GM23338 (cell line): Measurements from ENCODE around the gene ERI2. TPM values are rescaled to one million over a fixed set of nuclear protein-coding genes. Genes with fewer than 3 reads are reported as not detected.

Source experiments
- ATAC-seq: fragments of 200-7000 bp; cut with Tn5 transposase; 3 replicates; pipeline ENCODE4 v1.9.1; 2020
- DNase-seq: peaks from one replicate; pipeline ENCODE4 v3.0.0-alpha.2; 2015; ENCODE audit warnings: low spot score
- H2AFZ ChIP-seq: fragments of 200-600 bp; sonication (generic); 2 replicates; pipeline ENCODE4 v1.8.0; 2016; ENCODE audit warnings: antibody characterized with exemption, mild to moderate bottlenecking, moderate library complexity
- H3F3A ChIP-seq: fragments of 200-600 bp; sonication (generic); replicated peaks from 2 replicates; pipeline ENCODE4 v1.8.0; 2017; ENCODE audit warnings: antibody characterized with exemption, mixed run types, low read depth
- H3K27ac ChIP-seq: fragments of 200-600 bp; sonication (generic); 2 replicates; pipeline ENCODE4 v1.6.1; 2016; ENCODE audit warnings: low read depth
- H3K27me3 ChIP-seq: fragments of 200-600 bp; sonication (generic); 2 replicates; pipeline ENCODE4 v1.8.0; 2016; ENCODE audit warnings: mild to moderate bottlenecking, mixed run types, moderate library complexity; ENCODE audit not compliant: insufficient read depth
- H3K36me3 ChIP-seq: fragments of 200-600 bp; sonication (generic); 2 replicates; pipeline ENCODE4 v1.8.0; 2016; ENCODE audit warnings: mild to moderate bottlenecking; ENCODE audit not compliant: insufficient read depth
- H3K4me1 ChIP-seq: fragments of 200-600 bp; sonication (generic); 2 replicates; pipeline ENCODE4 v1.8.0; 2016; ENCODE audit warnings: mild to moderate bottlenecking, moderate library complexity; ENCODE audit not compliant: insufficient read depth
- H3K4me2 ChIP-seq: fragments of 200-600 bp; sonication (generic); 2 replicates; pipeline ENCODE4 v1.7.1; 2017; ENCODE audit warnings: mixed run types
- H3K4me3 ChIP-seq: fragments of 200-600 bp; sonication (generic); 2 replicates; pipeline ENCODE4 v1.6.1; 2016; ENCODE audit warnings: mixed run types
- H3K79me2 ChIP-seq: fragments of 200-600 bp; sonication (generic); replicated peaks from 2 replicates; pipeline ENCODE4 v1.8.0; 2017; ENCODE audit warnings: mild to moderate bottlenecking; ENCODE audit not compliant: insufficient read depth
- H3K9me2 ChIP-seq: fragments of 200-600 bp; sonication (generic); 2 replicates; pipeline ENCODE4 v1.8.0; 2017; ENCODE audit not compliant: insufficient read depth
- H4K20me1 ChIP-seq: fragments of 200-600 bp; sonication (generic); replicated peaks from 2 replicates; pipeline ENCODE4 v1.8.0; 2017; ENCODE audit warnings: mild to moderate bottlenecking; ENCODE audit not compliant: insufficient read depth
- H3K27ac Mint-ChIP-seq: 2 replicates; pipeline ENCODE4 v1.8.0; 2020; ENCODE audit warnings: inconsistent platforms, mild to moderate bottlenecking, moderate library complexity, mixed read lengths
- H3K27me3 Mint-ChIP-seq: 3 replicates; pipeline ENCODE4 v1.8.0; 2022; ENCODE audit warnings: low read depth, mild to moderate bottlenecking, moderate library complexity, mixed read lengths, inconsistent platforms; ENCODE audit not compliant: insufficient read depth, poor library complexity
- H3K36me3 Mint-ChIP-seq: 3 replicates; pipeline ENCODE4 v1.8.0; 2021; ENCODE audit warnings: low read depth, mild to moderate bottlenecking, inconsistent platforms, moderate library complexity, mixed read lengths
- H3K4me1 Mint-ChIP-seq: 3 replicates; pipeline ENCODE4 v1.8.0; 2020; ENCODE audit warnings: mild to moderate bottlenecking, inconsistent platforms, mixed read lengths
- H3K4me3 Mint-ChIP-seq: 3 replicates; pipeline ENCODE4 v1.8.0; 2021; ENCODE audit warnings: moderate library complexity, mild to moderate bottlenecking, inconsistent platforms, mixed read lengths
- H3K9me3 Mint-ChIP-seq: 3 replicates; pipeline ENCODE4 v1.8.0; 2020; ENCODE audit warnings: moderate library complexity, mild to moderate bottlenecking, inconsistent platforms, mixed read lengths
- CREB1 ChIP-seq: fragments of 250-450 bp; sonication (Bioruptor Pico); IDR thresholded peaks from 2 replicates; pipeline ENCODE4 v1.5.0; 2020; ENCODE audit warnings: low read depth, mild to moderate bottlenecking, moderate library complexity
- ETS1 ChIP-seq: IDR thresholded peaks from 2 replicates; pipeline ENCODE4 v1.6.1; 2016; ENCODE audit warnings: antibody characterized with exemption
- EZH2 ChIP-seq: fragments of 200-600 bp; sonication (generic); IDR thresholded peaks from one replicate; pipeline ENCODE4 v1.8.0; 2017; ENCODE audit warnings: antibody characterized with exemption, mild to moderate bottlenecking, low read depth; ENCODE audit not compliant: unreplicated experiment
- EZH2phosphoT487 ChIP-seq: fragments of 200-600 bp; sonication (generic); IDR thresholded peaks from one replicate; pipeline ENCODE4 v1.8.1; 2018; ENCODE audit warnings: antibody characterized with exemption; ENCODE audit not compliant: unreplicated experiment
- JUNB ChIP-seq: IDR thresholded peaks from one replicate; pipeline ENCODE4 v1.6.1; 2016; ENCODE audit warnings: antibody characterized with exemption; ENCODE audit not compliant: unreplicated experiment
- NANOG ChIP-seq: IDR thresholded peaks from 2 replicates; pipeline ENCODE4 v1.6.1; 2016; ENCODE audit warnings: antibody characterized with exemption, borderline replicate concordance
- POLR2AphosphoS5 ChIP-seq: IDR thresholded peaks from 2 replicates; pipeline ENCODE4 v1.6.1; 2016; ENCODE audit warnings: antibody characterized with exemption, low read depth
- REST ChIP-seq: IDR thresholded peaks from one replicate; pipeline ENCODE4 v1.6.1; 2018; ENCODE audit warnings: antibody characterized with exemption; ENCODE audit not compliant: unreplicated experiment
- STAT1 ChIP-seq: IDR thresholded peaks from one replicate; pipeline ENCODE4 v1.6.1; 2016; ENCODE audit warnings: antibody characterized with exemption; ENCODE audit not compliant: unreplicated experiment
- ZNF114 ChIP-seq: fragments of 250-450 bp; sonication (Bioruptor Pico); IDR thresholded peaks from 2 replicates; pipeline ENCODE4 v1.5.0; 2020; ENCODE audit warnings: mild to moderate bottlenecking, moderate library complexity
- ZNF331 ChIP-seq: fragments of 250-450 bp; sonication (Bioruptor Pico); IDR thresholded peaks from 2 replicates; pipeline ENCODE4 v1.5.0; 2020; ENCODE audit warnings: low read depth, mild to moderate bottlenecking, moderate library complexity
- ZNF462 ChIP-seq: fragments of 250-450 bp; sonication (Bioruptor Pico); IDR thresholded peaks from 2 replicates; pipeline ENCODE4 v1.5.0; 2020; ENCODE audit warnings: mild to moderate bottlenecking, moderate library complexity
- polyA plus RNA-seq: library from polyadenylated mRNA; unstranded; fragments of >200 nt; fragmentation: Nextera tagmentation; extraction: Ambion mirVana; gene quantifications from 2 replicates; pipeline ENCODE4 v1.2.1, GENCODE V29; 2016
- total RNA-seq: library from RNA; depleted of rRNA; stranded (reverse); fragments of >200 nt; shearing (Covaris generic); gene quantifications from 2 replicates; pipeline ENCODE4 v1.2.3, GENCODE V29; 2014
- TF ChIP-seq, protein P1 (sequence below), 2 experiments: fragments of 200-600 bp in 1 of 2; sonication (generic) in 1 of 2; conservative IDR thresholded peaks; 2 replicates each; pipeline versions ENCODE4 v1.5.1 to v1.6.1; 2016 to 2017; ENCODE audit warnings: antibody characterized with exemption in 2 of 2, low read depth in 2 of 2, mild to moderate bottlenecking in 2 of 2, moderate library complexity in 1 of 2

ERI2 gene
- total and polyA plus RNA-seq, 2 experiments from 2014 or later: 7.2 to 19.5 TPM

- TF ChIP-seq STAT1: no peak
- no peak for TF ChIP-seq ZNF331 (CRISPR knock-in tag)
- TF ChIP-seq ETS1: no peak
- no peak for TF ChIP-seq EZH2phosphoT487
- TF ChIP-seq ZNF114: no peak
- TF ChIP-seq POLR2AphosphoS5: no peak
- TF ChIP-seq, protein P1, sequence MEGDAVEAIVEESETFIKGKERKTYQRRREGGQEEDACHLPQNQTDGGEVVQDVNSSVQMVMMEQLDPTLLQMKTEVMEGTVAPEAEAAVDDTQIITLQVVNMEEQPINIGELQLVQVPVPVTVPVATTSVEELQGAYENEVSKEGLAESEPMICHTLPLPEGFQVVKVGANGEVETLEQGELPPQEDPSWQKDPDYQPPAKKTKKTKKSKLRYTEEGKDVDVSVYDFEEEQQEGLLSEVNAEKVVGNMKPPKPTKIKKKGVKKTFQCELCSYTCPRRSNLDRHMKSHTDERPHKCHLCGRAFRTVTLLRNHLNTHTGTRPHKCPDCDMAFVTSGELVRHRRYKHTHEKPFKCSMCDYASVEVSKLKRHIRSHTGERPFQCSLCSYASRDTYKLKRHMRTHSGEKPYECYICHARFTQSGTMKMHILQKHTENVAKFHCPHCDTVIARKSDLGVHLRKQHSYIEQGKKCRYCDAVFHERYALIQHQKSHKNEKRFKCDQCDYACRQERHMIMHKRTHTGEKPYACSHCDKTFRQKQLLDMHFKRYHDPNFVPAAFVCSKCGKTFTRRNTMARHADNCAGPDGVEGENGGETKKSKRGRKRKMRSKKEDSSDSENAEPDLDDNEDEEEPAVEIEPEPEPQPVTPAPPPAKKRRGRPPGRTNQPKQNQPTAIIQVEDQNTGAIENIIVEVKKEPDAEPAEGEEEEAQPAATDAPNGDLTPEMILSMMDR (conservative IDR thresholded peaks at IDR 0.05; ENCODE audit: low read depth in 2 of 2): no peak
- no peak for TF ChIP-seq CREB1 (CRISPR knock-in tag)
- no peak for TF ChIP-seq ZNF462 (CRISPR knock-in tag)
- no peak for TF ChIP-seq REST
- no peak for TF ChIP-seq NANOG
- TF ChIP-seq EZH2: no peak
- TF ChIP-seq JUNB: no peak
- H3K4me1 ChIP-seq: no peaks in the 10 kb centered on the region
- no peaks in the 10 kb centered on the region for H3K79me2 ChIP-seq
- no peaks in the 10 kb centered on the region for H3K27me3 ChIP-seq
- H3K27ac ChIP-seq: no peak overlapping the region
- Mint-ChIP-seq H3K4me3 (no peak overlapping the region), H3K27ac (no peak overlapping the region), H3K9me3 (peaks cover 3% of the 10 kb centered on the region; the same call in 1 of the 3 replicates), H3K4me1 (peaks cover 5% of the 10 kb centered on the region; the same call in 2 of the 3 replicates), H3K27me3 (no peaks in the 10 kb centered on the region), H3K36me3 (no peaks in the 10 kb centered on the region)
- H4K20me1 ChIP-seq: no peaks in the 10 kb centered on the region
- no peaks in the 10 kb centered on the region for H3F3A ChIP-seq
- ATAC-seq (no peak), DNase-seq (no peak)
- H3K9me2 ChIP-seq: no peaks in the 10 kb centered on the region
- no peak overlapping the region for H3K4me2 ChIP-seq
- H2AFZ ChIP-seq: no peak overlapping the region
- no peaks in the 10 kb centered on the region for H3K36me3 ChIP-seq
- H3K4me3 ChIP-seq: no peak overlapping the region
Observed at GRCh38 chr16:20755238-20755637, 51.0 kb downstream of the ERI2 start.
